ENCODE measurements around the gene MGP. TPM values are rescaled to one million over a fixed set of nuclear protein-coding genes. Genes with fewer than 3 reads are reported as not detected.

MGP gene
- total and polyA plus RNA-seq, 2 donors: 14.5 to 149 TPM

DNA sequence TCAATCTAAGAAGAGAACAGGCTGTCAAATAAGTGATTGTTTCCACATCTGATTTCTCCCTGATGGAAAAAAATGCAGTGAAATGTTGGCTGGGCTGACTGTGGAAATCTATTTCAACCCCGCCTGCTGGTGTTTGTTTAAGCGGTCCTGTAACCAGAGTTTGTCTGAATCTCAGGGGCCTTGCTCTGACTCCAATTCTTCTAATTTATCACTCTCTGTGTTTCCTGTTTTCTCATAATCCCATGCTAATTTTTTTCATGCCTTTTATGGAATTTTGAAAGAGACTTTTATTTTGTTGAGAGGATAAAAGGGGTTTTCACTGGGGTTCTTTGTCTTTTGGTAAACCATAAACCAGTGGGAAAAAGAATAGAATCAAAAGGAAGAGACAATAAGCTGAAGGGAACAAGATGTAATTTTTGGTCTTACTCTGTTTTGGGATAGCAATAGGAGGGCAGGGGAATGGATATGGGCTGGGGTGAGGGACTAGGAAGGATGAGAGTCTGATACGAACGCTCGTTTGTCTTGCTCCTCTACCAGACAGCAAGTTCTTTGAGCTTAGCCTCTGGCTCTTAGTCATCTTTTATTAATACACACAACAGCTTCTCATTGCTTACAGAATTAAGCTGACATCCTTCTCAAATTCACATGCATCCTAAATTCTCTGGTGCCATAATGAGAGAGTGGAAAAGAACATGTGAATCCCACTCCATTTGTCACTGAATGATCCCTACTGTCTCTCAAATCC lies 8.0 kb upstream of the MGP start:
- no peaks in the 10 kb centered on the region for H3K36me3 ChIP-seq (ENCODE audit: control insufficient read depth in 2 of 2, insufficient read depth in 2 of 2, low read length in 1 of 2)
- H3K27me3 ChIP-seq (ENCODE audit: control insufficient read depth in 2 of 2, insufficient read depth in 1 of 2, low read length in 1 of 2): no peaks in the 10 kb centered on the region
- 98% methylated on average over 5 of the region's 5 CpGs for WGBS
- H3K4me3 ChIP-seq (ENCODE audit: low read length in 2 of 2): no peak overlapping the region
- no peak overlapping the region for H3K27ac ChIP-seq (ENCODE audit: low read depth in 1 of 2, low read length in 1 of 2)
- no peak for DNase-seq (ENCODE audit: low read depth in 6 of 9, low spot score in 9 of 9)
- H3K4me1 ChIP-seq (ENCODE audit: control insufficient read depth in 2 of 2, insufficient read depth in 2 of 2, low read length in 2 of 2): no peaks in the 10 kb centered on the region
- no peaks in the 10 kb centered on the region for H3K9me3 ChIP-seq (ENCODE audit: control insufficient read depth in 2 of 2, insufficient read depth in 1 of 2, low read length in 1 of 2)

DNA sequence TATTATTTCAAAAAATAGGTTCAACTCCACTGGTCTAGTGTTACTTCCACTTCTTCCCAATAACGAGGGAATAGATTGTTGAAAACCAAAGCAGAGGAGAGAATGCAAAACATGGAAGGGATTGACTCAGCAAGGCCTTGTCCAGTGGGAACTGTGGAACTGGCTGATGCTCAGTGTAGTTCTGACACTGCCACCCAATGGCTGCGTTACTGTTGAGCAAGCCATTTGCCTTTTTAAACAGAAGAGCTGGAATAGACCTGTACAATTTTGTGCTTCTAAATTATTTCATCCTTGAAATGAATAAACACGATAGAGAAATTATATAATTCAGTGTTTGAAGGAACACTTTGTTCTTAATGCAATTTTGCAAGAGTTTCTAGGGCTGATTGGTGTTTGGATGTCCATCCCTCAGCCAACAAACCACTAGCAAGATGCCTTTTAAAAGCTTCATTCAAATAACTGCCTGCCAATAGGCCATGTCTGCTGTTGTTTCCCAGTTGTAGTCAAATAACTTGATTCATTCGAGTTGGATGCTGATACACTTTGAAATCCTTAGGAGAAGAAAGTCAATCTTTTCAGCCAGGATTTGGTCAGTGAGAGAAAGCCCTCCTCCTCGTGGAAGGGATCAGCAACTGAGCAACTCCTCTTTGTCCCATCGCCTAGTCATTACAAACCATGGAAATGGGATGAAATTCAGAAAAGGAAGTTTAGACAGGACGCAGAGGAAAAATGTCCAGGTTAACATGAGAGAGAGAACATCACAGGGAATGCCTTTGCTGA lies 7.3 kb upstream of the MGP start:
- H3K4me1 ChIP-seq (ENCODE audit: control insufficient read depth in 2 of 2, insufficient read depth in 2 of 2, low read length in 2 of 2): no peaks in the 10 kb centered on the region
- no peaks in the 10 kb centered on the region for H3K27me3 ChIP-seq (ENCODE audit: control insufficient read depth in 2 of 2, insufficient read depth in 1 of 2, low read length in 1 of 2)
- no peaks in the 10 kb centered on the region for H3K9me3 ChIP-seq (ENCODE audit: control insufficient read depth in 2 of 2, insufficient read depth in 1 of 2, low read length in 1 of 2)
- no peak for DNase-seq (ENCODE audit: low read depth in 6 of 9, low spot score in 9 of 9)
- H3K36me3 ChIP-seq (ENCODE audit: control insufficient read depth in 2 of 2, insufficient read depth in 2 of 2, low read length in 1 of 2): no peaks in the 10 kb centered on the region
- H3K27ac ChIP-seq (ENCODE audit: low read depth in 1 of 2, low read length in 1 of 2): no peak overlapping the region
- H3K4me3 ChIP-seq (ENCODE audit: low read length in 2 of 2): no peak overlapping the region
- WGBS: 93% methylated on average over 7 of the region's 7 CpGs

DNA sequence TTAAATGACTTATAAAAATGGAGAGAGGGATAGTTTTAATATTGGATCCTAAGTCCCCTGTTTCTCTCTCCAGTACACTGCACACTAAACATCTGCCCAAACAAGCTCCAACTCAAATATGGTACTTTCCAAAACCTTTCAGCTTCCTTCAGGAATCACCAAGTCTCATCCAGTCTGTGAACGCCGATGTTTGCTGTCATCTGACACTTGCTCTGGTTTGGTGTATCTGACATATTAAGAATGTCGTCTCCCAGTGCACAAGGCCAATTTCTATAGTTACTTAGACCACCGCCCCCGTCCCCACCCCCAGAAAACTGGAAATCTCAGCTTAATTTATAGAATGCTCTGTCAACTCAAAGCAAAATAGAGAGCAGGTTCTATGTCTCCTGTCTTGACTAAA lies 5.0 kb upstream of the MGP start:
- Histone ChIP-seq H3K9me3 (ENCODE audit: control insufficient read depth in 2 of 2, insufficient read depth in 1 of 2, low read length in 1 of 2) (no peaks in the 10 kb centered on the region), H3K27me3 (ENCODE audit: control insufficient read depth in 2 of 2, insufficient read depth in 1 of 2, low read length in 1 of 2) (no peaks in the 10 kb centered on the region), H3K4me1 (ENCODE audit: control insufficient read depth in 2 of 2, insufficient read depth in 2 of 2, low read length in 2 of 2) (peaks cover 0 to 3% of the 10 kb centered on the region in 2 donors), H3K4me3 (ENCODE audit: low read length in 2 of 2) (no peak overlapping the region), H3K36me3 (ENCODE audit: control insufficient read depth in 2 of 2, insufficient read depth in 2 of 2, low read length in 1 of 2) (no peaks in the 10 kb centered on the region), H3K27ac (ENCODE audit: low read depth in 1 of 2, low read length in 1 of 2) (no peak overlapping the region)
- WGBS: 92% methylated on average over 5 of the region's 5 CpGs
- no peak for DNase-seq (ENCODE audit: low read depth in 6 of 9, low spot score in 9 of 9)

DNA sequence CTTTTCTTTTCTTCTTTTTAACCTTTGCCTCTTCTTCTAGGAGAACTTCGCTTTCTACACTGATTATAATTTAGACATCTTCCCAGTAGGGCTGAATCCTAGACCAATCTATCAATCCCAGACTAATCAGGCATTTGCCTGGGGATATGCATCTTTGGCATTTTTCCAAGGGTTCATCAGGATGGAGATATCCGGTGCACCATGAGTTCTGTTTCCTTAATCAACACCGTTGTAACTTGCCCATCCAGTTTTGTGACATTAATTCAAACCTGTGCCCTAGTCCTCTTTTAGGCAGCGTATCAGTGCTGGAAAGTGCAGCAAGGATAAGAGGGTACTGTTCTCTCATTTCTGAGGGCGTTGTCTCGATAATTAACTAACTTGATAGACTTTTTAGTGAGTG lies 617 bp upstream of the MGP start:
- DNase-seq (ENCODE audit: low read depth in 6 of 9, low spot score in 9 of 9): no peak
- no peaks in the 10 kb centered on the region for H3K9me3 ChIP-seq (ENCODE audit: control insufficient read depth in 2 of 2, insufficient read depth in 1 of 2, low read length in 1 of 2)
- peaks cover 3 to 9% of the 10 kb centered on the region in 2 donors for H3K4me1 ChIP-seq (ENCODE audit: control insufficient read depth in 2 of 2, insufficient read depth in 2 of 2, low read length in 2 of 2)
- no peak overlapping the region for H3K4me3 ChIP-seq (ENCODE audit: low read length in 2 of 2)
- H3K27ac ChIP-seq (ENCODE audit: low read depth in 1 of 2, low read length in 1 of 2): no peak overlapping the region
- no peaks in the 10 kb centered on the region for H3K36me3 ChIP-seq (ENCODE audit: control insufficient read depth in 2 of 2, insufficient read depth in 2 of 2, low read length in 1 of 2)
- H3K27me3 ChIP-seq (ENCODE audit: control insufficient read depth in 2 of 2, insufficient read depth in 1 of 2, low read length in 1 of 2): no peaks in the 10 kb centered on the region
- WGBS: 90% methylated on average over 6 of the region's 6 CpGs

- H3K4me1 ChIP-seq (ENCODE audit: control insufficient read depth in 2 of 2, insufficient read depth in 2 of 2, low read length in 2 of 2): peaks cover 3 to 9% of the 10 kb centered on the region in 2 donors
- DNase-seq (ENCODE audit: low read depth in 6 of 9, low spot score in 9 of 9): peak; percentile 29 to 88 (median 64)
- no peaks in the 10 kb centered on the region for H3K36me3 ChIP-seq (ENCODE audit: control insufficient read depth in 2 of 2, insufficient read depth in 2 of 2, low read length in 1 of 2)
- H3K27me3 ChIP-seq (ENCODE audit: control insufficient read depth in 2 of 2, insufficient read depth in 1 of 2, low read length in 1 of 2): no peaks in the 10 kb centered on the region
- H3K27ac ChIP-seq (ENCODE audit: low read depth in 1 of 2, low read length in 1 of 2): peak overlapping the region in 1 of 2 donors; percentile 61
- no peaks in the 10 kb centered on the region for H3K9me3 ChIP-seq (ENCODE audit: control insufficient read depth in 2 of 2, insufficient read depth in 1 of 2, low read length in 1 of 2)
- 1% methylated on average over 5 of the region's 5 CpGs for WGBS
- peak overlapping the region in 1 of 2 donors; percentile 9 for H3K4me3 ChIP-seq (ENCODE audit: low read length in 2 of 2)
Measured at GRCh38 chr12:14884458-14884878, 1.2 kb downstream of the MGP start.

DNA sequence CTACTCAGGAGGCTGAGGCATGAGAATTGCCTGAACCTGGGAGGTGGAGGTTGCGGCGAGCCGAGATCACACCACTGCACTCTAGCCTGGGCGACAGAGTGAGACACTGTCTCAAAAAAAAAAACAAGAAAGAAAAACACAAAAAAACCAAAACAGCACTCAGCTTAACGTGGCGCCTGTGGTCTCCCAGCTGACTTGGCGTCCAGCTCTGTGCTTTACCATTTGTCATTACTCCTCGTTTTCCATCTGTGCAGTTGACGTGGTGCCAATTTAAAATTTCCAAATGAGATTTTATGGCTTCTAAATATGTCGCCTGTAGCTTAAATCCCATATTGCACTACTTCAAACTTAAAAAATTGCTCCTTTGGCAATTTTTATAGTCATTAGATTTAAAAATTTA lies 2.0 kb downstream of the MGP start:
- H3K4me1 ChIP-seq (ENCODE audit: control insufficient read depth in 2 of 2, insufficient read depth in 2 of 2, low read length in 2 of 2): peaks cover 3 to 9% of the 10 kb centered on the region in 2 donors
- no peaks in the 10 kb centered on the region for H3K27me3 ChIP-seq (ENCODE audit: control insufficient read depth in 2 of 2, insufficient read depth in 1 of 2, low read length in 1 of 2)
- no peaks in the 10 kb centered on the region for H3K9me3 ChIP-seq (ENCODE audit: control insufficient read depth in 2 of 2, insufficient read depth in 1 of 2, low read length in 1 of 2)
- no peak overlapping the region for H3K4me3 ChIP-seq (ENCODE audit: low read length in 2 of 2)
- 91% methylated on average over 10 of the region's 10 CpGs for WGBS
- H3K36me3 ChIP-seq (ENCODE audit: control insufficient read depth in 2 of 2, insufficient read depth in 2 of 2, low read length in 1 of 2): no peaks in the 10 kb centered on the region
- no peak for DNase-seq (ENCODE audit: low read depth in 6 of 9, low spot score in 9 of 9)
- no peak overlapping the region for H3K27ac ChIP-seq (ENCODE audit: low read depth in 1 of 2, low read length in 1 of 2)

- H3K36me3 ChIP-seq (ENCODE audit: control insufficient read depth in 2 of 2, insufficient read depth in 2 of 2, low read length in 1 of 2): no peaks in the 10 kb centered on the region
- H3K4me3 ChIP-seq (ENCODE audit: low read length in 2 of 2): no peak overlapping the region
- H3K27ac ChIP-seq (ENCODE audit: low read depth in 1 of 2, low read length in 1 of 2): no peak overlapping the region
- no peak for DNase-seq (ENCODE audit: low read depth in 6 of 9, low spot score in 9 of 9)
- H3K27me3 ChIP-seq (ENCODE audit: control insufficient read depth in 2 of 2, insufficient read depth in 1 of 2, low read length in 1 of 2): no peaks in the 10 kb centered on the region
- peaks cover 3 to 9% of the 10 kb centered on the region in 2 donors for H3K4me1 ChIP-seq (ENCODE audit: control insufficient read depth in 2 of 2, insufficient read depth in 2 of 2, low read length in 2 of 2)
- 70% methylated on average over 6 of the region's 6 CpGs for WGBS
- H3K9me3 ChIP-seq (ENCODE audit: control insufficient read depth in 2 of 2, insufficient read depth in 1 of 2, low read length in 1 of 2): no peaks in the 10 kb centered on the region
Measured at GRCh38 chr12:14880890-14881453, 4.7 kb downstream of the MGP start.

- Histone ChIP-seq H3K27ac (ENCODE audit: low read depth in 1 of 2, low read length in 1 of 2) (no peak overlapping the region), H3K9me3 (ENCODE audit: control insufficient read depth in 2 of 2, insufficient read depth in 1 of 2, low read length in 1 of 2) (no peaks in the 10 kb centered on the region), H3K27me3 (ENCODE audit: control insufficient read depth in 2 of 2, insufficient read depth in 1 of 2, low read length in 1 of 2) (no peaks in the 10 kb centered on the region), H3K4me3 (ENCODE audit: low read length in 2 of 2) (no peak overlapping the region), H3K36me3 (ENCODE audit: control insufficient read depth in 2 of 2, insufficient read depth in 2 of 2, low read length in 1 of 2) (no peaks in the 10 kb centered on the region), H3K4me1 (ENCODE audit: control insufficient read depth in 2 of 2, insufficient read depth in 2 of 2, low read length in 2 of 2) (peaks cover under 1 to 1% of the 10 kb centered on the region in 2 donors)
- WGBS: 97% methylated on average over 8 of the region's 8 CpGs
- DNase-seq (ENCODE audit: low read depth in 6 of 9, low spot score in 9 of 9): no peak
Measured at GRCh38 chr12:14879222-14879933, 6.3 kb downstream of the MGP start.

Measured in thymus (tissue), 11 donors.